ENCODE results near the gene MCRS1. TPM values are rescaled to one million over a fixed set of nuclear protein-coding genes. Genes with fewer than 3 reads are reported as not detected.
A peak's percentile ranks its signal among the peaks of the same experiment; 100 is the strongest.

Gene MCRS1
- total RNA-seq, 2 experiments from 2014 or later, result 49.8 to 52.7 TPM

DNA sequence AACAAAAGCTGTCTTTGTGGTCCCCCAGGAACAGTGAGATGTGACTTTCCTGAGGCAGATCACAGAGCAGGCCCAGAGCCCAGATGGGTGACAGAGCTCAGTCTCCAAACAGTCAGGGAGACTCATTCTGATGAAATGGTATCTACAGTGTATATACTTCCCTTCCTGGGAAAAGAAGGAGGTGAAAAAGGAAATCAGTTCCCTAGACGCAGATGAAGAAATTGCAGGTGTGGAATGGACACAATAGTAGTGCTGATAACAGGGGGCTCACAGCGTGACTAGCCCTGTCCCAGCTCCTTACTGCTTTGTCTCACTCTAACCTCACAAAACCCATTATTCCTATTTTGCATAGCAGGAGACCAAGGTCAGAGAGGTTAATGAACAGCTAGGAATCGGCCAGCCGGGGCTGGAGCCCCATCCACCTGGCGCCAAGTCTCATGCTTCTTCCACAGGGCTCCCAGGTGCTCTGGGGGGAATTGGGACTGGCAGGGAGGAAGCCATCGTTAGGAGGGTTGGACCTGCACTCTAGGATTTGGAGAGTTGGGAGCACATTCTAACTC, 17.2 kb downstream of the MCRS1 start:
- H3K9me3 Mint-ChIP-seq, result no peaks in the 10 kb centered on the region
- no peak overlapping the region for H3K4me3 Mint-ChIP-seq
- intact Hi-C loops (cut with micrococcal nuclease), result no loop called here
- no peak overlapping the region for H3K27ac Mint-ChIP-seq
- peaks cover 8% of the 10 kb centered on the region for H3K4me1 Mint-ChIP-seq (ENCODE audit: low read depth)
- no peaks in the 10 kb centered on the region for H3K36me3 Mint-ChIP-seq (ENCODE audit: low read depth)
- DNase-seq, result no peak
- CTCF ChIA-PET, result interaction anchor here (0.8 to 1.6 kb wide), 7 partner anchors 9 to 253 kb away, joined by 3 to 6 read pairs (median 3); partner anchors contain the start of gene MCRS1
- H3K27me3 Mint-ChIP-seq (ENCODE audit: low read depth), result peaks cover 3% of the 10 kb centered on the region

DNA sequence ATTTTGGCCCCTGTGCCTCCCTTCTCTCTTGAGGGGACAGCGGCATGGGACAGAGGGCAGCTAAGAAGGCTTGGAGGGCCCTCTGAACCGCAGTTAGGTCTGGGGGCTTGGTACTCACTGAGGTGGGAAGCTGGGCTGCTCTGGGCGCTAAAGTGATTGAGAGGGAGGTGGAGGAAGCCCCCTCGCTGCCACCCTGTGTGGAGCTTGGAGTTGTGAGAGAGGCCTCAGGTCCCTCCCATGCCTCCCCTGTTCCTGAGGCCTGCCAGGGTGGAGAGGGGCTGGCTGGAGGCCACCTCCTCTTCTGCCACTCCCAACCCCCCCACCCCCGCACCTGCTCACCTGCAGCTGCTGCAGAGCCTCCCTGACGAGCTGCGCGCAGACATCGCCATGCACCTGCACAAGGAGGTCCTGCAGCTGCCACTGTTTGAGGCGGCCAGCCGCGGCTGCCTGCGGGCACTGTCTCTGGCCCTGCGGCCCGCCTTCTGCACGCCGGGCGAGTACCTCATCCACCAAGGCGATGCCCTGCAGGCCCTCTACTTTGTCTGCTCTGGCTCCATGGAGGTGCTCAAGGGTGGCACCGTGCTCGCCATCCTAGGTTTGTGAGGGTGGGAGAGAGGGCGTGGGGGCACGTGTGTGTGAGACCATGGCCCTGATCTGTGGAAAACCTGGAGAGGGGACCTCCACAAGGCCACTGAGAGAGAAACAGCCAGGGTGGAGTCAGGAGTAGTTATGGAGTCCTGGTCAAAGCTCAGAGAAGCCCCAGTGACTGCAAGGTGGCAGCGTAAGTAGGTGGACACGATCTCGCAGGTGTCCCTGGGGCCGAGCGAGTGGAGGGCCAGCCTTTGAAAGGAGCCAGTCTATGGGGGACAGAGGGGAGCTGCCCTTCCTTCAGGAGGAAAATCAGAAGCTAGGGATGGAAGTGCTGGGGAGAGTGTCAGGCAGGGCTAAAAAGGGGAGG, 17.9 kb downstream of the MCRS1 start:
- Mint-ChIP-seq H3K4me3 (peak overlapping the region; percentile 73), H3K27me3 (ENCODE audit: low read depth) (peaks cover 3% of the 10 kb centered on the region), H3K4me1 (ENCODE audit: low read depth) (peaks cover 8% of the 10 kb centered on the region), H3K9me3 (no peaks in the 10 kb centered on the region), H3K27ac (peak overlapping the region; percentile 27), H3K36me3 (ENCODE audit: low read depth) (no peaks in the 10 kb centered on the region)
- DNase-seq, result no peak
- CTCF ChIA-PET, result interaction anchor here (0.6 to 1.5 kb wide), 6 partner anchors 10 to 457 kb away, joined by 3 to 4 read pairs (median 3); no protein-coding TSS in a partner anchor
- intact Hi-C loops (cut with micrococcal nuclease), result no loop called here

DNA sequence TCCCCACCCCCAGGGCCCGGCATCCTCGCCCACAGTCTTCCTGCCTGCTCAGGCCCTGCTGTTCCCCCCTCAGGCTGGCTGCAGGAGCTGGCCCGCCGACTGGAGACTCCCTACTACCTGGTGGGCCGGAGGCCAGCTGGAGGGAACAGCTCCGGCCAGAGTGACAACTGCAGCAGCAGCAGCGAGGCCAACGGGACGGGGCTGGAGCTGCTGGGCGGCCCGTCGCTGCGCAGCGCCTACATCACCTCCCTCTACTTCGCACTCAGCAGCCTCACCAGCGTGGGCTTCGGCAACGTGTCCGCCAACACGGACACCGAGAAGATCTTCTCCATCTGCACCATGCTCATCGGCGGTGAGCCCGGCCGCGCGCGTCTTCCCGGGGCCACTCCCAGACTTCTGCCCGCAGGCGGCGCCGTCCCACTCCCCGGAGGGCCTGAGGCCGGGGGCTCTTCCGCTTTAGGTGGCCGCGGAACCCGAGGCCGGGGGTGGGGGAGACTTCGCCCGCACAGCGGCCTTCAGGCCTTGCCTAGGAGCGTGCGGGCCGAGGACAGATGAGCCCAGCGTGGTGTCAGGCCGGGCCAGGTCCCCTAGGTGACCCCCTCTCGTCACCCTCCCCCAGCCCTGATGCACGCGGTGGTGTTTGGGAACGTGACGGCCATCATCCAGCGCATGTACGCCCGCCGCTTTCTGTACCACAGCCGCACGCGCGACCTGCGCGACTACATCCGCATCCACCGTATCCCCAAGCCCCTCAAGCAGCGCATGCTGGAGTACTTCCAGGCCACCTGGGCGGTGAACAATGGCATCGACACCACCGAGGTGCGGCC, 18.9 kb downstream of the MCRS1 start:
- CTCF ChIA-PET, result interaction anchor here (0.5 to 1.3 kb wide), 4 partner anchors 32 to 1096 kb away, joined by 3 to 6 read pairs (median 4); no protein-coding TSS in a partner anchor
- Mint-ChIP-seq H3K27me3 (ENCODE audit: low read depth) (peaks cover 3% of the 10 kb centered on the region), H3K4me1 (ENCODE audit: low read depth) (peaks cover 8% of the 10 kb centered on the region), H3K36me3 (ENCODE audit: low read depth) (no peaks in the 10 kb centered on the region), H3K4me3 (peak overlapping the region; percentile 73), H3K27ac (no peak overlapping the region), H3K9me3 (no peaks in the 10 kb centered on the region)
- DNase-seq, result peak; percentile 34
- intact Hi-C loops (cut with micrococcal nuclease), result no loop called here

DNA sequence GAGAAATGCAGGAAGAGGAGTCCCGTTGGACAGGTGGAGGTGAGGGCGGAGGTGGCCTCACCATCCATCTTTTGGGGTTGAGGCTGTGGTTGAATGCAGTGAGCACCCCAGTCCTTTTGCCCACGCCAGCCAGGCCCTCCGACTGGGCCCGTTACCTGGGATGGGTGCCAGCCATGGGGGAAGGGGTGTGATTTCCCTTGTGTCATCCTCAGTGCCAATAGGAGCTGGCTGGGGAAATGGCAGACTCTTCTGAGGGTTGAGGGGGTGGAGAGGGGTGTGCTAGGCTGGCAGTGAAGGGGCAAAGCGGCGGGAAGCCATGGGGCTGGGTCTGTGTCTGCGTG, 19.5 kb downstream of the MCRS1 start:
- intact Hi-C loops (cut with micrococcal nuclease), result no loop called here
- Mint-ChIP-seq H3K27me3 (ENCODE audit: low read depth) (peaks cover 3% of the 10 kb centered on the region), H3K4me3 (peak overlapping the region; percentile 73), H3K27ac (no peak overlapping the region), H3K4me1 (ENCODE audit: low read depth) (peaks cover 10% of the 10 kb centered on the region), H3K9me3 (no peaks in the 10 kb centered on the region), H3K36me3 (ENCODE audit: low read depth) (no peaks in the 10 kb centered on the region)
- CTCF ChIA-PET, result interaction anchor here (0.5 to 1.3 kb wide), 3 partner anchors 32 to 1097 kb away, joined by 3 to 6 read pairs (median 5); no protein-coding TSS in a partner anchor
- no peak for DNase-seq

DNA sequence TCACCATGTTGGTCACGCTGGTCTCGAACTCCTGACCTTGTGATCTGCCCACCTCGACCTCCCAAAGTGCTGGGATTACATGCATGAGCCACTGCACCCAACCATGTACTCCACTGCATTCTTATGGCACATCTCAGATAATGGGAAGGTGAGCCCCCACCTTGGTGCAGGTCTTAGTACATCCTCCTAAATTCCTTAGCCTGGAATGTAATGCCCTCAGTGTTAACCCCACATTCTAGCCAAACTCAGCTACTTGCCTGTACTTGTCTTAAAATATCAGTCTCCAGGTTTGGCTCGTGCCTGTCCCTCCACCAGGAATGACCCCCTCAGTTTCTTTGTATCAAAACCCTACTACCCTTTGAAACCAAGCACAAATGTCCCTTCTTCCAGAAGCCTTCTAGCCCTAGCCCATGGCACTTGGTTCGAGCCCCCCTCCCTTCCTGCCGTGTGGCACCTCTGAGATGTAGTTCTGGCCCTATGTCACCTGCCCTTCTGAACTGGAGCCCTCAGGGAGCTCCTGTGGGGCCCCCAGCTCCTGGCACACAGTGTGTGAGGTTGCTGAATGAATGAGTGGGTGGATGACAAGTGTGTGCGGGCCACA, 20.8 kb downstream of the MCRS1 start:
- DNase-seq, result no peak
- intact Hi-C loops (cut with micrococcal nuclease), result no loop called here
- H3K9me3 Mint-ChIP-seq, result no peaks in the 10 kb centered on the region
- no peak overlapping the region for H3K27ac Mint-ChIP-seq
- no peak overlapping the region for H3K4me3 Mint-ChIP-seq
- H3K4me1 Mint-ChIP-seq (ENCODE audit: low read depth), result peaks cover 14% of the 10 kb centered on the region
- no peaks in the 10 kb centered on the region for H3K36me3 Mint-ChIP-seq (ENCODE audit: low read depth)
- peaks cover 3% of the 10 kb centered on the region for H3K27me3 Mint-ChIP-seq (ENCODE audit: low read depth)
- CTCF ChIA-PET, result interaction anchor here (1.1 kb wide), 1 partner anchor 189 kb away, joined by 5 read pairs; no protein-coding TSS in a partner anchor

DNA sequence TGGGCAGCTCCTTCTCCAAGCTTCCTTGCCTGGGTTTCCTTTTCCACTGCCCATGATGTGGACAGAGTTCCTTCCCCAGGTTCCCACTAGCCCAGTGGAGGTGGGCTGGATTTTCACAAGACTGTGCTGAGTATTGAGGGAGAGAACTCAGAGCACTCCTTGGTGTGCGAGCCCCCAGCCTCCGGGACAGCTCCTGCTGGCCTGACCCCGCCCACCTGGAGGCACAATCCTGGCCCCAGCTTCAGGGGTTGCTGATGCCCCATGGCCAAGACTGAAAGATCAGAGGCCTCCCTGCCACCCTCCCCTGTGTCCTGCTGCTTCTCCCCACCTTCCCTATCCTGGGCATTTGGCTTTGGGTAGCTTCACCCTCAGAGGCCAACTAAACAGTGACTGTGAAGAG, 21.5 kb downstream of the MCRS1 start:
- peaks cover 14% of the 10 kb centered on the region for H3K4me1 Mint-ChIP-seq (ENCODE audit: low read depth)
- peak; percentile 0 for DNase-seq
- H3K27ac Mint-ChIP-seq, result no peak overlapping the region
- H3K36me3 Mint-ChIP-seq (ENCODE audit: low read depth), result no peaks in the 10 kb centered on the region
- CTCF ChIA-PET, result interaction anchor here (1.1 kb wide), 1 partner anchor 188 kb away, joined by 5 read pairs; no protein-coding TSS in a partner anchor
- intact Hi-C loops (cut with micrococcal nuclease), result no loop called here
- no peak overlapping the region for H3K4me3 Mint-ChIP-seq
- H3K9me3 Mint-ChIP-seq, result no peaks in the 10 kb centered on the region
- peaks cover 3% of the 10 kb centered on the region for H3K27me3 Mint-ChIP-seq (ENCODE audit: low read depth)

DNA sequence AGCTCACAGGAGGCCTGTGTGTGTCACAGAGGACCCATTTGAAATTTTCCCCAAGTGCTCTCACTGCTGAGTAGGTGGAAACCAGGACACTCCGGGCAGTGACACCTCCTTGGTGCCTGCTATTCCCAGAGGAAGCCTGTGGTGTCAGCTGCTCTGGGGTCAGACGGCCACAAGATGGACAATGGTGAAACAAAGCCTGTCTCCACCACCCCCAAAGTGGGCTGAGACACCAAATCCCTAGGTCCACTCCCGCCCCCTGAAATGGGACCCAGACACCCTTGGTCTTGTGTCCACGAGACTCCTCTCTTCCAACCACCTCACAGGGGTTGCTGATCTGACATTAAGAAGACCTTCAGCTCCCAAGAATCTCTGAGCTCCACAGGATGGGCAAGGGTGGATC, 22.1 kb downstream of the MCRS1 start:
- Mint-ChIP-seq H3K4me3 (no peak overlapping the region), H3K4me1 (ENCODE audit: low read depth) (peaks cover 14% of the 10 kb centered on the region), H3K27ac (no peak overlapping the region), H3K9me3 (no peaks in the 10 kb centered on the region), H3K27me3 (ENCODE audit: low read depth) (peaks cover 3% of the 10 kb centered on the region), H3K36me3 (ENCODE audit: low read depth) (no peaks in the 10 kb centered on the region)
- CTCF ChIA-PET, result no interaction called here
- DNase-seq, result peak; percentile 2
- intact Hi-C loops (cut with micrococcal nuclease), result no loop called here

DNA sequence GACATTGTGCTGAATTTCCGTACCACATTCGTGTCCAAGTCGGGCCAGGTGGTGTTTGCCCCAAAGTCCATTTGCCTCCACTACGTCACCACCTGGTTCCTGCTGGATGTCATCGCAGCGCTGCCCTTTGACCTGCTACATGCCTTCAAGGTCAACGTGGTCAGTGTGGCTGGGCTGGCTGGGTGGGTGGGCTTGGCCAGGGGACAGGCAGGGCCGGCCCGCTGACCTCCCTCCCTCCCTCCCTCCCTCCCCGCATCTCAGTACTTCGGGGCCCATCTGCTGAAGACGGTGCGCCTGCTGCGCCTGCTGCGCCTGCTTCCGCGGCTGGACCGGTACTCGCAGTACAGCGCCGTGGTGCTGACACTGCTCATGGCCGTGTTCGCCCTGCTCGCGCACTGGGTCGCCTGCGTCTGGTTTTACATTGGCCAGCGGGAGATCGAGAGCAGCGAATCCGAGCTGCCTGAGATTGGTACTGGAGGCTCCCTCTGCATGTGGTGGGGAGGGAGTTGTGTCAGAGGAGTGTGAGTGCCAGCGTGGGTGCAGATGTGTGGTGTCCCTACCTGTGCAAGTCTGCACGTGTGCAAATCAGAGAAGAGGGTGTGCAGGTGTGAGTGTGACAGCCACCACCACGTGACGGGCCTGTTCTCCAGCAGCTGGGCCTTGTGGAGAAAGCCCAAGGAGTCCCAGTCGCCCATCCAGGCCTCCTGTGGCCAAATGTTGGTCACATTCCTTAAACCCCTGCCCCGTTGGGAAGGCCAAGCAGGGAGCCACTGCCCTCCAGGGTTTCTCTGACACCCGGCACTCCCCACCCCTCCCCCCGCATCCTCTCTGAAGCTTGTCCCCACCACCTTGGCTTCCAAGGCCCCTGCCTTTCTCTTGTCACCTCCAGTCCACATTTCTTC, 23.8 kb downstream of the MCRS1 start:
- Mint-ChIP-seq H3K4me3 (no peak overlapping the region), H3K27me3 (ENCODE audit: low read depth) (peaks cover 12% of the 10 kb centered on the region), H3K4me1 (ENCODE audit: low read depth) (peaks cover 21% of the 10 kb centered on the region), H3K9me3 (no peaks in the 10 kb centered on the region), H3K36me3 (ENCODE audit: low read depth) (no peaks in the 10 kb centered on the region), H3K27ac (no peak overlapping the region)
- no peak for DNase-seq
- CTCF ChIA-PET, result interaction anchor here (0.5 to 1.1 kb wide), 3 partner anchors 9 to 36 kb away, joined by 3 to 4 read pairs (median 3); no protein-coding TSS in a partner anchor
- intact Hi-C loops (cut with micrococcal nuclease), result no loop called here

DNA sequence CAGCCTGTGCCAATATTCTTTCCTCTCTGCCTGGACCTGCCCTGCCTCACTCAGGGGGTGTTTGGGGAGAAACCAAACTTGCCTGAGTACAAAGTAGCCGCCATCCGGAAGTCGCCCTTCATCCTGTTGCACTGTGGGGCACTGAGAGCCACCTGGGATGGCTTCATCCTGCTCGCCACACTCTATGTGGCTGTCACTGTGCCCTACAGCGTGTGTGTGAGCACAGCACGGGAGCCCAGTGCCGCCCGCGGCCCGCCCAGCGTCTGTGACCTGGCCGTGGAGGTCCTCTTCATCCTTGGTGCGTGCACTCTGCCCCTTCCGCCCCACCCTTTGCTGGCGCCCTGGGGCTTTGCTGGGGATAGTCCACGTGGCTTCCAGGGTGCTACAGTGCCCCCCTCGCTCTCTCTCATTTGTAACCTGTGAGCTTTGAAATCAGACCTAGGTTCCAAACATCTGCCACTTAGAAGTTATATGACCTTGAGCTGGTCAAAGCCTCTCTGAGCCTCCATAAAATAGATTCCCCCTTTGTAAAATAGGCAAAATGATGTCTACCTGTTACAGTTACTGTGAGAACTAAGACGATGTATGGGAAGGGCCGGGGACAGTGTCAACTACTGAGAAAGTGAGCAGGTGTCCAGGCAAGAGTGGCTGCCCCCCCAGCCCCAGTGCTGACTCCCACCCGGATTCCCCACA, 24.6 kb downstream of the MCRS1 start:
- Mint-ChIP-seq H3K36me3 (ENCODE audit: low read depth) (no peaks in the 10 kb centered on the region), H3K27ac (no peak overlapping the region), H3K27me3 (ENCODE audit: low read depth) (peaks cover 12% of the 10 kb centered on the region), H3K4me1 (ENCODE audit: low read depth) (peaks cover 17% of the 10 kb centered on the region), H3K4me3 (no peak overlapping the region), H3K9me3 (no peaks in the 10 kb centered on the region)
- CTCF ChIA-PET, result interaction anchor here (0.5 to 0.8 kb wide), 2 partner anchors 10 to 11 kb away, joined by 3 to 4 read pairs; no protein-coding TSS in a partner anchor
- intact Hi-C loops (cut with micrococcal nuclease), result no loop called here
- no peak for DNase-seq

DNA sequence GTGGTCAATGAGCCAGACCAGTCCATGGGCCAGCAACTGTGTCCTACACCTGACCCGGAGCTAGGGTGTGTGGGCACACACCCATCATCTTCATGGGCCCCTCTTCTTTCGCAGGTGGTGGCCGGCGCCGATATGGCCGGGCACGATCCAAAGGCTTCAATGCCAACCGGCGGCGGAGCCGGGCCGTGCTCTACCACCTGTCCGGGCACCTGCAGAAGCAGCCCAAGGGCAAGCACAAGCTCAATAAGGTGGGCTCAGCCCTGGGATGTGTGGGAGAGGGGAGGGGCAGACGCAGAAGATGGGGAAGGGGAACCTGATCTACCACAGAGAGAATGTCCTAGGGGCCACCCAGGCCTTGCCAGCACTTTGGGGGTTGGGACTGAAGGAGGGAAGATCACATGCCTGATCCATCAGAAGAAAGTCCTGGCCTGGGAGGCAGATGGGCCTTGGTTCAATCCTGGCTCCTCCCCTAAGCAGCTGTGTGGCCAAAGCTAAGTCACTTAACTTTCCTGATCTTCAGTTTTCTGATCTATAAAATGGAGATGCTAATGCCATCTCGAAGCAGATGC, 25.3 kb downstream of the MCRS1 start:
- DNase-seq, result no peak
- Mint-ChIP-seq H3K4me1 (ENCODE audit: low read depth) (peaks cover 13% of the 10 kb centered on the region), H3K27ac (no peak overlapping the region), H3K9me3 (no peaks in the 10 kb centered on the region), H3K4me3 (no peak overlapping the region), H3K27me3 (ENCODE audit: low read depth) (peaks cover 14% of the 10 kb centered on the region), H3K36me3 (ENCODE audit: low read depth) (no peaks in the 10 kb centered on the region)
- intact Hi-C loops (cut with micrococcal nuclease), result no loop called here
- CTCF ChIA-PET, result interaction anchor here (0.8 kb wide), 1 partner anchor 10 kb away, joined by 4 read pairs; no protein-coding TSS in a partner anchor
